ENCODE data around the gene KDM4B.

The KDM4B gene

GRCh38 chr19:5120833-5121232, 151.9 kb downstream of the KDM4B start:
- no peak for DNase-seq (ENCODE audit: insufficient read length)
- no peak for FAIRE-seq
- TF ChIP-seq TAF1 (IDR thresholded peaks at IDR 0.05; ENCODE audit: borderline replicate concordance, low read depth, low read length) (no peak), POLR2A (IDR thresholded peaks at IDR 0.05; ENCODE audit: low read depth, low read length) (no peak), POLR2AphosphoS5 (IDR thresholded peaks at IDR 0.05; ENCODE audit: low read depth, low read length) (no peak)

- TF ChIP-seq POLR2A (IDR thresholded peaks at IDR 0.05; ENCODE audit: low read depth, low read length) (no peak), TAF1 (IDR thresholded peaks at IDR 0.05; ENCODE audit: borderline replicate concordance, low read depth, low read length) (no peak), POLR2AphosphoS5 (IDR thresholded peaks at IDR 0.05; ENCODE audit: low read depth, low read length) (no peak)
Measured at GRCh38 chr19:5121266-5122120, 152.6 kb downstream of the KDM4B start.

GRCh38 chr19:5122121-5122400, 153.1 kb downstream of the KDM4B start:
- DNase-seq (ENCODE audit: insufficient read length) (no peak), FAIRE-seq (no peak)

More at GRCh38 chr19:5121266-5122120, 152.6 kb downstream of the KDM4B start:
- no peak for FAIRE-seq
- no peak for DNase-seq (ENCODE audit: insufficient read length)

DNA sequence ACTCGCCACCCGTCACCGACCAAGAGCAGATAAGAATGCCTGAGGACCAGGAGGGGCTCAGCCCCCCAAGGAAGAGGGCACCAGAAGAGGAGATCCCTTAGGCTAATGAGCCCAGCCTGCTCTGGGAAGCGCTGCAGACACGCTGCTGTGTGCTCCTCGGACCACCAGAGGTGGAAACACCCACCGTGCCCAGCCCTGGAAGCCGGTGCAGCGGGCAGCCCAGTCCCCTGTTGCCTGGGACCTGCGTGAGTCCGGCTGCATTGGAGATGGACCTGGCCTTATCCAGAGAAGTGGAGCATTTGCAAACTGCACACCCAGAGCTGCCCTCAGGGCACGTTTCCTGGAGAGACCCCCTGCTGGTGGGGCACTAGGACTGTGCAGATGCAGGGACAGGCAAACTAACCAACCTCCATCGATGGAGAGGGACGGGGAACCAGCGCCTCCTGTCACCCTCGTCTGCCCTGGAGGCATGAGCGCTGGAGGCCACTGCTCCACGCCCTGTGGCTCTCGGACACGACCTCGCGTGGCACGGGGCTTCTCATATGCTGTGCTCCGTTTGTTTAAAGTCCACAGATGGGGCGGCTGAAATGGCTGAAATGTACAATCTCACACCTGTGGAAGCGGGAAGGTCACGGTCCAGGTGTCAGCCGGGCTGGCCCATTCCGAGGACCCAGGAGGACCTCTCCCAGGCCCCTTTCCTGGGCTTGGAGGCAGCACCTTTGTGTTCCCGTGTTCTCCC, 153.9 kb downstream of the KDM4B start:
- FAIRE-seq (no peak), DNase-seq (ENCODE audit: insufficient read length) (no peak)
- TF ChIP-seq TAF1 (IDR thresholded peaks at IDR 0.05; ENCODE audit: borderline replicate concordance, low read depth, low read length) (no peak), POLR2A (IDR thresholded peaks at IDR 0.05; ENCODE audit: low read depth, low read length) (no peak), POLR2AphosphoS5 (IDR thresholded peaks at IDR 0.05; ENCODE audit: low read depth, low read length) (no peak)

More at GRCh38 chr19:5122121-5122400, 153.1 kb downstream of the KDM4B start:
- TF ChIP-seq POLR2A (IDR thresholded peaks at IDR 0.05; ENCODE audit: low read depth, low read length) (no peak), POLR2AphosphoS5 (IDR thresholded peaks at IDR 0.05; ENCODE audit: low read depth, low read length) (no peak), TAF1 (IDR thresholded peaks at IDR 0.05; ENCODE audit: borderline replicate concordance, low read depth, low read length) (no peak)

GRCh38 chr19:5123646-5124045, 154.7 kb downstream of the KDM4B start:
- DNase-seq (ENCODE audit: insufficient read length) (no peak), FAIRE-seq (no peak)
- TF ChIP-seq TAF1 (IDR thresholded peaks at IDR 0.05; ENCODE audit: borderline replicate concordance, low read depth, low read length) (no peak), POLR2A (IDR thresholded peaks at IDR 0.05; ENCODE audit: low read depth, low read length) (no peak), POLR2AphosphoS5 (IDR thresholded peaks at IDR 0.05; ENCODE audit: low read depth, low read length) (no peak)

DNA sequence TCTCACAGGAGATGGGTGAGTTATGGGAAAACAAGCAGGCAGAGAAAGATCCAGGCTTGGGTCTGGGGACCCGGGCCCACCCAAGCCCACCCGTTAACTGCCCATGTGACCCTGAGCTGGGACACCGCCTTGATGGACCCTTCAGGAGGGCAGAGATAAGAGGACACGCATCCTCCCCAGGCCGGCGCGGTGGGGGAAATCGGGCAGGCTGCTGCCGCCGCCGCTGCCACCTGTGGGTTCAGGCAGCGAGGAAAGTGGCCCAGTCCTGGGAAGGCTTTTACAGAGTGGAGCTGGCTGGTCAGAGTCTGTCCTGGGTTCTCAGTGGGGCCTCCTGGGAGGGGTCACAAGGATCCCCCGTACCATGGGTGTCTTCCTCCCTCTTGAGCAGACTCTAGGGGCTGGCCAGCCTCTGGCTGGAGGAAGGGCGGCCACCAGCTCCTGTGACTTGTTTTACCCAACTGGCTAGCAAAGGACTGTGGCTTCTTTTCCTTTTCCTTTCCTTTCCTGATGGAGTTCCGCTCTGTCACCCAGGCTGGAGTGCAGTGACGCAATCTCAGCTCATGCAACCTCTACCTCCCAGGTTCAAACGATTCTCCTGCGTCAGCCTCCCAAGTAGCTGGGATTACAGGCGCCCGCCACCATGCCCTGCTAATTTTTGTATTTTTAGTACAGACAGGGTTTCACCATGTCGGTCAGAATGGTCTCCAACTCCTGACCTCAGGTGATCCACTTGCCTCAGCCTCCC, 155.4 kb downstream of the KDM4B start:
- FAIRE-seq (no peak), DNase-seq (ENCODE audit: insufficient read length) (no peak)
- TF ChIP-seq TAF1 (IDR thresholded peaks at IDR 0.05; ENCODE audit: borderline replicate concordance, low read depth, low read length) (no peak), POLR2A (IDR thresholded peaks at IDR 0.05; ENCODE audit: low read depth, low read length) (no peak), POLR2AphosphoS5 (IDR thresholded peaks at IDR 0.05; ENCODE audit: low read depth, low read length) (no peak)

DNA sequence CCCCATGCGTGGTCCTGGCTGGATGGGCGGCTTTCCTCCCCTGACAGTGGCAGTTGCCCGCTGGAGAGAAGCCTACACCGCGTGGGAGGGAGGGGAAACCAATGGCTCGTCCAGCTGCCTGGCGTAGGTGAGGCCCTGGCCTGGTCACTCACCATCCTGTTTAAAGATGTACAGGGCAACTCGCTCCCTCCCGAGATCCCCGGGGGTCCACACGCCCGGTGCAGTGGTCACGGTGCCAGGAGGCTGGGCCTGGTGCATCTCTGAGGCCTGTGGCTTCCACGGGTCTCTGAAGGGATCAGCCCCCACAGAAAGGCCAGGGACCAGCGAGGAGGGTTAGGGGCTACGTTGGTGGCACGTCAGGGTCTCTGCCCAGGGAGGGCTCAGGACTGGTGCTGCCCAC, 156.5 kb downstream of the KDM4B start:
- FAIRE-seq (no peak), DNase-seq (ENCODE audit: insufficient read length) (no peak)
- TF ChIP-seq TAF1 (IDR thresholded peaks at IDR 0.05; ENCODE audit: borderline replicate concordance, low read depth, low read length), result no peak
- TF ChIP-seq POLR2A (IDR thresholded peaks at IDR 0.05; ENCODE audit: low read depth, low read length), result no peak
- TF ChIP-seq POLR2AphosphoS5 (IDR thresholded peaks at IDR 0.05; ENCODE audit: low read depth, low read length), result no peak

DNA sequence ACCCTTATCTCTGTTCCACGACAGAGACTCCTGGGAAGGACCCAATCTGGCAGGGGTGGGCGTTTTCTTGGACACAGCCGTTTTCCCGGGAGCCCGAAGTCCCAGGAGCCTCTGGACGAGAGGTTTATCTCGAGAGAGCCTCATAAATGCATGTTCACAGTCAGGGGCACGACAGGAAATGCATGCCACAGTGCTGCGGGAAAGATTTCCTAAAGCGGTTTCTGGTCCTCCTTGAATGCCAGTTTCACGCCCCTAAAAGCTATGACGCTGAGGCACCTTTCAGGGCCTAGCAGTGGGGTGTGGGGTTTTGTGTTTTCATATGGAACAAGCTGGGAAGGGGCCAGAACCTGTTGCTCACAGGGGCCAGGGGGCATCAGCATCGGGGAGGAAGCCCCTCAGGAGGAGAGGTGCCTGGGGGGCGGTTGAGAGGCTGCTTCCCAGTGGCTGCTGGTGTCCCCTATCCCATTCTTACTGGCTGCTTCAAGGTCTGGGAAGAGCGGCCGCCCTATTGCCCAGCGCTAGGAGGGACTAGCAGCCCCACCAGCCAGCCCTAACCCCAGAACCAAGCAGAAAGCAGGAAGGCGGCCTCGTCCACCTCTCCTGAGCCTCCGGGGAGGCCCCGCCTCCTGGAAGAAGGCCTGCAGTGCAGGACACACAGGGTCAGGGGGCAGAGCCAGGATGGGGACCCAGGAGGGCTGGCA, 157.0 kb downstream of the KDM4B start:
- no peak for FAIRE-seq
- TF ChIP-seq TAF1 (IDR thresholded peaks at IDR 0.05; ENCODE audit: borderline replicate concordance, low read depth, low read length), result no peak
- TF ChIP-seq POLR2A (IDR thresholded peaks at IDR 0.05; ENCODE audit: low read depth, low read length), result no peak
- TF ChIP-seq POLR2AphosphoS5 (IDR thresholded peaks at IDR 0.05; ENCODE audit: low read depth, low read length), result no peak
- DNase-seq (ENCODE audit: insufficient read length), result no peak

GRCh38 chr19:5126498-5127223, 157.7 kb downstream of the KDM4B start:
- no peak for FAIRE-seq
- peak; percentile 61 for DNase-seq (ENCODE audit: insufficient read length)
- TF ChIP-seq TAF1 (IDR thresholded peaks at IDR 0.05; ENCODE audit: borderline replicate concordance, low read depth, low read length) (no peak), POLR2AphosphoS5 (IDR thresholded peaks at IDR 0.05; ENCODE audit: low read depth, low read length) (no peak), POLR2A (IDR thresholded peaks at IDR 0.05; ENCODE audit: low read depth, low read length) (no peak)

DNA sequence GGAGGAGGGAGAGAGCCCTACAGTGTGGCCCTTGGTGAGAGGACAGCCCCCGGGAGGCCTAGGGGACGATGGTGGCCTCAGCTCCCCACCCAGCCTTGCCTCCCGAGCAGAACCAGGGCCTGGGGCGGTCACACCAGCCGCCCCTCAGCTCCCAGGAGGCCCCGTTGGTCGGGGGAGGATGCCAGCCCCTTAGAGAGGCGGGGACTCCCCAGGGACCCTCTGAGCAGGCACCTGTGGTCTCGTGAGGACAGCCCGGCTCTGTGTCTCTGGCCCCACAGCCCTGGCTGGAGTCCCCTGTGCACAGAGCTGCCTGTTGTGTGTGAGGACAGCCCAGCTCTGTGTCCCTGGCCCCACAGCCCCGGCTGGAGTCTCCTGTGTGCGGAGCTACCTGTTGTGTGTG, 158.8 kb downstream of the KDM4B start:
- no peak for TF ChIP-seq POLR2AphosphoS5 (IDR thresholded peaks at IDR 0.05; ENCODE audit: low read depth, low read length)
- no peak for TF ChIP-seq TAF1 (IDR thresholded peaks at IDR 0.05; ENCODE audit: borderline replicate concordance, low read depth, low read length)
- TF ChIP-seq POLR2A (IDR thresholded peaks at IDR 0.05; ENCODE audit: low read depth, low read length), result no peak
- DNase-seq (ENCODE audit: insufficient read length), result no peak
- FAIRE-seq, result no peak

Data from GM12892 (cell line).